HG03469 (cell line): ENCODE data around the gene MATN3.
A peak's percentile ranks its signal among the peaks of the same experiment; 100 is the strongest.
"Not testable (repeated sequence)": the region's sequence is repeated elsewhere in the genome, so short reads cannot be mapped to it uniquely, and the experiment has no call there.

ENCODE experiments used
- ATAC-seq: cut with Tn5 transposase; IDR thresholded peaks from one replicate; pipeline ENCODE4 v1.9.1; 2021; ENCODE audit warnings: mild to moderate bottlenecking, moderate library complexity, moderate number of reproducible peaks; ENCODE audit not compliant: unreplicated experiment

Gene MATN3, protein sequence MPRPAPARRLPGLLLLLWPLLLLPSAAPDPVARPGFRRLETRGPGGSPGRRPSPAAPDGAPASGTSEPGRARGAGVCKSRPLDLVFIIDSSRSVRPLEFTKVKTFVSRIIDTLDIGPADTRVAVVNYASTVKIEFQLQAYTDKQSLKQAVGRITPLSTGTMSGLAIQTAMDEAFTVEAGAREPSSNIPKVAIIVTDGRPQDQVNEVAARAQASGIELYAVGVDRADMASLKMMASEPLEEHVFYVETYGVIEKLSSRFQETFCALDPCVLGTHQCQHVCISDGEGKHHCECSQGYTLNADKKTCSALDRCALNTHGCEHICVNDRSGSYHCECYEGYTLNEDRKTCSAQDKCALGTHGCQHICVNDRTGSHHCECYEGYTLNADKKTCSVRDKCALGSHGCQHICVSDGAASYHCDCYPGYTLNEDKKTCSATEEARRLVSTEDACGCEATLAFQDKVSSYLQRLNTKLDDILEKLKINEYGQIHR

DNA sequence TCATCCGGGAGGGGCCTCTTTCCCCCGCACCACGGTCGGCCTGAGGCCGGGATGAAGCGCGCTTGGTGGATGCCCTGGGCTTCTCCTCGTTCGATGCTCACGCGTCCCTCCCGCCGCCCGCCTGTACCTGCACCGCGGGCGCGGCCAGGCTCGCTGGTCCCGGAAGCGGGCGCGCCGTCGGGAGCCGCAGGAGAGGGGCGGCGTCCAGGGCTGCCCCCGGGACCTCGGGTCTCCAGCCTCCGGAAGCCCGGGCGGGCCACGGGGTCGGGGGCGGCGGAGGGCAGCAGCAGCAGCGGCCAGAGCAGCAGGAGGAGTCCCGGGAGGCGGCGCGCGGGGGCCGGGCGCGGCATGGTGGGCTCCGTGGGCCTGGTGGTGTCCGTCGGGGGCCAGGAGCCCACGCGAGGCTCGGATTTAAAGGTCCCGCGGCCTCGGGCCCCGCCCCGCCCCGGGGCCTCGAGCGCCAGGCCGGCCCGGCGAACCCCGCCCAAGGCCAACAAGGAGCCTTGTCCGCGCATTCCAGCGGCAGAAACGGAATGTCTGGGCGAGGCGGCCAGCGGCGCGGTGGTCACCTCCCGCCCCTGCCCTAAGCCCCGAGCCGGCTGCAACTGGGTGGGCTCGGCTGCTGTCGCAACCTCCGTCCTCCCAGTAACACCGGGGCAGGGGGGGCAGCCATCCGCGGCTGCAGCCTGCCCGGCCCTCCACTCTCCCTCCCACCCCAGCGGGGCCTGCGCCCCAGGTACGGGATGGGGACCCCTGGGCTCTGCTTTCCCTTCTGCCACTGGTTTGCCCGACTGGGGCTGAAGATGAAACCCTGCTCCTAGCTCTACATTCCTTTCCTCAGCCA lies at the start of gene MATN3:
Gene MATN3, minus strand, starts transcription at position 387 of the 844 bp plus-strand sequence. Its CDS starts 37 bp downstream, at position 350.
- ATAC-seq = no peak

DNA sequence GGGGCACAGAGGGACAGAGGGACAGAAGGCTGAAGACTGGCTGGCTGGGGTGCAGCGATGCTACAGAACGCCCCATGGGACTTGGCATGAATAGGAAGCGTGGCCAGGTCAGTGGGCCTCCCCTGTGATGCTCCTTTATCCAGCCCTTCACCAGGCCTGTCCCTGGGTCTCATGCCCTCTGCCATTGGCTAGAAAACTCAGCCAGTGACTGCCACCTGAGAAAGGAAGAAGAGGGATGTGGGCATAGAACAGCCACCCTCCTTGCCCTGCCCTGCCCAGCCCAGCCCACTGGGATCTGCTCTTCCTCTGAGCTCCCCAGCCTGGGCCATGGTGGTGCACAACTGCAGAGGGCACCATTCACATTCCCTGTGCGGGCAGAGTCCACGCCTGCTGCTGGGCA lies 49.5 kb upstream of the MATN3 start:
- ATAC-seq = no peak

DNA sequence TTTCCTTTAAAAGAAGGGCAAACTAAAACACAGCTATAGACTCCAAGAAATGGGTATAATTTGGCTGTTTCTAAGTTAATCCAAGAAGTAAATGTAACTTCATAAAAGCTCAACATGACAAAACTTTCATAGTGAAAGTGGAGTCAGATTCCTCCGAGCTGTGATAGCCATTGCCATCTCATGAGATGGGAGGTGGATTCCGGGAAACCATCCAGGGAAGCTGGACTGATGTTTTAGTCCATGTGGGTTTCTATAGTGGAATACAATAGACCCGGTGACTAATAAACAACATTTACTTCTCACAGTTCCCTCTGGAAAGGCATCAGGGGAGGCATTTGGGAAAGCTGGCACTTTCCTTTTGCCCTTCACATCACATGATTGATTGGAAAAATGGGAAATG lies 49.0 kb upstream of the MATN3 start:
- no peak for ATAC-seq

DNA sequence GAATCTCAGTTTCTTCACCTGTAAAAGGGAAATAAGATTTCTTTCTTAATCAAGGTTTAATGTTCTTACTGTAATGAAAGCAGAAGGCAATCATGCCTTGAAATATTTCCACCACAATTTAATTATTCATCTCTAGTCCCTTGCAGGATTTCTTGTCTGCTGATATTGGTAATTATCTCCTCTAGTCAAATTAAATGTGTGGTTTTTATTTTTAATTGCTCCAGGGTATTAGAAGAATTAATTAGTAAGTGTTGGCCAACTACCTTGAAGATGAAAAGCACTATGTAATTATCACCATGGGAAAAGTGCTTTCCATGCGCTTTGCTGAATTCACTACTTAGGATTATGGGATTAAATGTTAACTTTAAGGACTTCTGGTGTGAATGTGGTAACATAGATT lies 47.6 kb upstream of the MATN3 start:
- ATAC-seq = no peak

DNA sequence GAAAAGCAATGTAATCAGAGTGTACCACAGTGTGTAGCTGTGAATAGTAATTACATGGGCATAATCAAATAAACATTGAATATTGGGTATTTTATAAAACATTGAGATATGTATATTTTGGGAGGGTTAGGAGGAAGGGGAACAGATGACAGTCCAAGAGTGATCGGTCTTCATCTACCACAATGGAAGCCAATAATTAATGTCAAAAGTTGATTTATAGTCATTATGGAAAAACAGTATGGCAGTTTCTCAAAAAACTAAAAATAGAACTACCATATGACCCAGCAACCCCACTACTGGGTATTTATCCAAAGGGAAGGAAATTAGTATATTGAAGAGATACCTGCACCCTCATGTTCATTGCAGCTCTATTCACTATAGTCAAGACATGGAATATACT lies 44.8 kb upstream of the MATN3 start:
- no peak for ATAC-seq

DNA sequence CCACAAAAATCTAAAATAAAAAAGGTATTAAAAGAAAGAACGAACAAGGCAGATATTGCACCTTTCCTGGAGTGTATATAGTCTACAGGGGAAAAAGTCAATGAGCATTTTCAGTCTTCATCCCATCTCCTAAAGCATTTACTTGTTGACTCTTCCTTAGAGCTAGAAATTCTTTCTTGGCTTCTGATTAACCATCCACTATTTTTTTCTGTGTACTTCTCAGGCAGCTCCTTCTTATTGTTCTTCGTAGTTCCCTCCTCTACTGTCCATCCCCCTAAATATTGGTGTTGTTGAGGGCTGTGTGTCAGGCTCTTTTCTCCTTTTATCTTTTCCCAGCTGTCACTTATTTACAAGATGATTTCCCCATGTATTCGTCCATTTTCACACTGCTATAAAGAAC lies 42.5 kb upstream of the MATN3 start:
- no peak for ATAC-seq

DNA sequence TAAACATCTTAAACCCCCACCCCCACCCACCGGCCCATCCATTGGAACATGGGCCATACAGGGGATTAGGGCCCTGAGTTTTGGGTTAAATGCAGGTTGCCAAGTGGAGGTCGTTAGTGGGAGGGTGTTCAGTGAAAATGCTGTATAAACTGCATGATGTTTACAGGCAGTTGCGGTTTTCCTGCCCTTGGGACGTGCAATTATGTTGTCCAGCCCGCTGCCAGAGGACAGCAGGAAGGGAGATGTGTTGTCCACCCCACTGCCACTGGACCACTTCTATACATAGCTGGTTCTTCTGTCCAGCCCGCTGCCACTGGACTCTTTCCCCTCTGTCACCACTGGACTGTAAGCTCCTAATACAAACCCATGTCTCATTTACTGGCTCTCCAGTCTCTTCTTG lies 41.7 kb upstream of the MATN3 start:
- ATAC-seq = no peak

DNA sequence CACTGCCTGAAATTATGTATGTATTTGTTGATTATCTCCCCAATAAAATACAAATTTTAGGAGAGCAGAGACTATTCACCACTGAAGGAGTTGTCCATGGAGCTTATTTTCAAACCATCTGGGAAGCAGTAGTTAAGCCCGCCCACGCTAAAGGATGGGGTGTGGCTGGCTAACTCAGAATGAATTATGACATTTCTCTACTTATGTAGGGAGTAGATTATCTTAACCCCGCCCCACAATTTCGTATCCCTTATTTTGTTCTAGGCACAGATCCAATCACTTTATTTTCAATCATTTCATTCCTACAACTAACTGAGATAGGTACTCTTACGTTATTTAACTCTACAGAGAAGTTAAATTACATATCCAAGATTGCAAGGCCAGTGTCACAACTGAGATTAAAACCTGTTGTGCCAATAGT lies 40.4 kb upstream of the MATN3 start:
- no peak for ATAC-seq

DNA sequence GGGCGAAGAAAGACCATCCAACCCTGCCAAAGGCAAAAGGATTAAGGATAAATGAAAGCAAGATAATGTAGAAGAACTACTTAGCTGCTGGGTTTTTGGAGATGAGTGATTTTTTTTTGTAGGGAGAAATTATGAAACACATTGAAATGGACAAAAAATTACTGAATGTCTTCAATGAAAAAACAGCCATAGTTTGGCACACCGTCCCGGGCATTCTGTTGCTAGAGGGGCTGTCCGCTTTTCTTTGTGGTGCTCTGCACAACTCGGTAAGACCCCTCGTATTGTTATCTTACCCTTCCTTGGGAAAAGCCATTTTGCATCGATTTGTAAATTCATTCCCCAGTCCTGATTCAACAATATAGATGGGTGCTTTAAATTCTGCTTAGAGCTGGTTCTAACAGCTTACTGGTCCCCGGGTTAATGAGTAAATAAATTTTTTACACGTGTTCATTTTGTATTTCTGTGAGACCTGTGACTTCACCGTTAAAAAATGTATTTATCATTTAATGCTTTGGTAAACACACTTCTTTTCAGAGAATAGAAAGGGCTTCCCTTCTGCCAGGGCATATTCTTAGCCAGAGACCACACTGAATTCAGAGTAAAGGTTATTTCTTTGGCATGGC lies 39.9 kb upstream of the MATN3 start:
- no peak for ATAC-seq

DNA sequence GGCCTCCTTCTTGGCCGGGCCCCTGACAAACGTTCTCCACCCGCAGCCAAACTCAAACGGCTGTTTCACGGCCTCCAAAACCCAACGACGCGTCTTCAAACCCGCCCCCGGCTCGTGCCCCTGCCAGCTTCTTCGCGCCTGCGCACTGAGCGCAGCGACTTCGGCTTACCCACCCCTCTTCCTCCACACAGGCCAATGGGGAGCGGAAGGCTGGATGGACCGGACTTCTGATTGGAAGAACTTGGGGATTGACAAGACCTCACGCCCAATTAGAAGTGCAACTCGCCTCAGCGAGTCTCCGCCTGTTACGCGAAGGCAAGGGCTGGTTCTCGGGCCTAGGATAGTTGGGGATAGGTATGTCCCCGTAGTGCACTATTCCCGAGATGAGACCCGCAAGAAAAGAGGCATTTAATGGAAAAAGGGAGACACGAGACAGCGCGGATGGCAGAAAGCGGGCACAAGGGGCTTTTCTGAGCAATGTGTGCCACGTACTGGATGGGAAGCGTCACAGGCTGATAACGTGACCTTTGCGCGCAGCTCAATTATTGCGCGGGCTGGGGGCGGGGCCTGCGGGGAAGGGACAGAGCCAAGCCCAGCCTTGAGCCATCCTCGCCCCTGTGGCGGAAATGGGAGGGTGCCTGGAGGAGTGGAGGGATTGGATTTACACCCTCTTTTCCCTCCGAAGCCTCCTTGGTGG lies 39.2 kb upstream of the MATN3 start, which contains the start of gene LAPTM4A:
Gene LAPTM4A, minus strand, starts transcription at position 97 of the 697 bp plus-strand sequence. CDS start 108 bp downstream, outside the sequence.
- peak; percentile 92 for ATAC-seq

DNA sequence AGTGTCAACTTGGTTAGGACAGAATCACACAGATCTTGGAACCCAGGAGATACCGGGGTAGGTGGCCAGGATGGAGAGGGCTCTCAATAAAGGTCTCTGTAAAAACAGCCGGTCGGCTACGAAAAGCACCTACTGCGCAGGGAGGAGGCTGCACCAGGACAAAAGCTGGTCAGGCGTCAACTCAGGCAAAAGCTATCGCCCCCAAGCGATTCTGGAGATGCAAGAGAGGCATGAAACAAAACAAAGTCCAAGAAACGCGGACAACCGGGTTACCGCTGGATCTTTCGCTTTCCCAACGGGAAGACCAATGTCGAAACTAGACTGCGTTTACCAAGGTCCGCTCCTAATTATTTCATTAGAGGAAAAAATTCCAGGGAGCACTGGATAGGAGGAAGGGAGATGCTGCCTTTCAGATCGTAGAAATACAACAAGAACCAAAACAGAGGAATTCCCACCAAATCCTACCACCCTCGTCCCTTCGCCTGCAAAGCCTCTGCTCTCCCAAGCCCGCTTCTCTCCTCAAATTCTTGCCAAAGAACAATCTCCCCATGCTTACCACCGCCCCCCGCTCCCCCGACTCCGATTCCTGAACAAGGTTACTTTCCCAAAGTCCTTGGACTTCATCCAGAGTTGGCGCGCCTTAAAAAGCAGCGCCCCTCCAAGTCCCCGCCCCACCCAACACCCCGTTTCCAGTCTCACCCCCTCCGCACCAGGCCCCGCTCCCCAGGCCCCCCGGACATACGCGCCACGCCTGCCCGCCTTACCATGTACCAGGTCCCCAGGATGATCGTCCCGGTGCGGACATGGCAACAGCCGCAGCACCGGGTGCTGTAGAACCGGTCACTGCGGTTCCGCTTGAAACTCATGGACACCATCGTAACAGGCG lies 38.4 kb upstream of the MATN3 start:
- ATAC-seq = peak; percentile 2

DNA sequence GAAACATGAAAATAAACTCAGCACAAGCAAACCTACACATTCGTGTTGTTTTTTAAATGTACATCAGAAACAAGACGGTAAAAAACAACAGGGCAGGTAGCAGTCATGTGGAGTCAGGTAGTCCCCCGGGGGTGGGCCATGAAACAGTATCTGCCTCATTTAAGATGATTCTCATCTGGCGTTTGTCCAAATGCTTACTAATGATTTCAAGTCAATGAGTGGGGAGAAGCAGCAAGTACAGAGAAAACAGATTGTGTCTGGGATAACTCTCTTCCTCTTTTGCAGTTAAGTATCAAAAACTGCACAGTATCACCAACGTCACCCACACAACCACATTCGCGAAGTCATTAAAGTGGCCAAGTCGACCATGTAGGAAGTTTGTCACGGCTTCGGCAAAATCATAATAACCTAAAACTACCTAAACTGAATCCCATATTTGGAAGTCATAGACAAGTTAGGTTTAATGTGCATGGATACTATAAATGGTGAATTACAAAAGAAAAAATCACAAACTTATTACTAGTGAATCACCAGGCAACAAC lies 37.7 kb upstream of the MATN3 start:
- peak; percentile 27 for ATAC-seq

DNA sequence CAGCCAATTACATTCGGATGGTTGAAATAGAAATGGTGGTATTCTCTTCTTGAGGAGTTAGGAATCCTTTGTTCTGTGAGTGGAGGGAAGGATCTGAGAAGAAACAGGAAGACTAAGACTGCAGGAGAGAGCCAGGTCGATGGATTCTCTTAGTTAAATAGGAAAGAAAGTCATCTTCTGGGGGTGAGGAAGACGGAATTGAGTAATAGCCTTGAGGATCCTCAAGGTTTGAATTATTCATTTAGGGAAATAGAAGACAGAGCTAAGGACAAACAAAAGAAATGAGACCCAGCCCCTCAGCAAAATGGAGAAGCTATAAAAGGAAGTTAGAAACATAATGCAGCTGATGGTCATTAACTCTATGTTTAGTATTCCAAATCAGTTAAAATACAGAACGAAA lies 37.2 kb upstream of the MATN3 start:
- ATAC-seq = no peak

DNA sequence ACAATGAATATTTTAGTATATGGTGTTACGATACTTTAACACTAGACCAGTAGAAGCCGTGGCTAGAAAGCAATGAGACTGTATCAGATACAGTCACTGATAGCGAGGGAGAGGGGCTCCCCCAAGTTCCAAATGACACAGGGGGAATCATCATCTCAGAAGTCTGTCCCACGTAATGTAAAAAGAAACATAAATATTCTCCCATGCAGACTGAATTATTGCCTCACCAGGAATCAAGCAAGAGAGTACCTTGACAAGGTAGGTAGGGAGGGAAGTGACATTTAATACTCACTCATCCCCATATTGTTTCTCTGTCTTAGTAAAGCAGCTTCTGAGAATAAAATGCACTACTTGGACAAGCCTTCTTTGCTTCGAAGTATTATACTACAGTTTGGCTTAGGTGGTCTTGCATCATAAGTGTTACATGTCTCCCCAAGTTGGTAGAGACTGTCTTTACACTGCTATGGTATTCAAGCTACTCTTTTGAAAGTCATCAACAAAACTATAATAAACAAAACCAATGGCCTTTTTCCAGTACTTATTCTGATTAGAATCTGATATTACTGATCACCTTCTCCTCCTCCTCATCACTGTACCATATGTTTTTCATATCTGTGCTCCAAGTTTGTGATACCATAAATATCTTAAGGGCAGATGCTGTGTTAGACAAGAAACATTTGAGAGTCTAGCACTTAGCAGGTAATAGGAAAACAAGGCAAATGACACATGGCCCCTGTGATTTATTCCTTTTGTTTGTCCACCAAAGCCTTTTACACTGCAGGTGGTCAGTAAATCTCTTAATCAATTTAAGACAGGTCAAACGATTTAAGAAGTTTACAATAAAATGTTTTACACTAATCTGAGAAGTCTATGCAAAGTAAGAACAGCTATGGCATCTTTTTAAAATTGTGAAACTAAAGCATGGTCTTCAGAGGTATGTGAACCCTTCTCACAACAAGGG lies 36.3 kb upstream of the MATN3 start:
- no peak for ATAC-seq

DNA sequence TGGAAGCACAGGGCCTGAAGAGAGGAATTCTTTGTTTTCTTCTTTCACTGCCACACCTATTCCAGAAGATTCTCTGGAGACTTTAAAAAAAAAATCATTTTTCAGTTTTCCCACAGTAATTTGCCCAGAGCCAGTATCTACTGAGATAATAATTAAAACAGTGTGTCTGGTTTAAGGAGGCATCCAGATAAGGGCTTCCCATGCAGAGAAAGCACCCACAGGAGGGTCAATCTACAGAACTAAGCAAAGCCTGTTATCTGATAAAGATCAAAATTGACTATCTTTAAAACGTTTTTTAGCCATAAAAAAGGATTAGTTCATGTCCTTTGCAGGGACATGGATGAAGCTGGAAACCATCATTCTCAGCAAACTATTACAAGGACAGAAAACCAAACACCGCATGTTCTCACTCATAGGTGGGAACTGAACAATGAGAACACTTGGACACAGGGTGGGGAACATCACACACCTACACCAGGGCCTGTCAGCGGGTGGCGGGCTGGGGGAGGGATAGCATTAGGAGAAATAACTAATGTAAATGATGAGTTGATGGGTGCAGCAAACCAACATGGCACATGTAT lies 33.3 kb upstream of the MATN3 start:
- ATAC-seq = not testable (repeated sequence)

DNA sequence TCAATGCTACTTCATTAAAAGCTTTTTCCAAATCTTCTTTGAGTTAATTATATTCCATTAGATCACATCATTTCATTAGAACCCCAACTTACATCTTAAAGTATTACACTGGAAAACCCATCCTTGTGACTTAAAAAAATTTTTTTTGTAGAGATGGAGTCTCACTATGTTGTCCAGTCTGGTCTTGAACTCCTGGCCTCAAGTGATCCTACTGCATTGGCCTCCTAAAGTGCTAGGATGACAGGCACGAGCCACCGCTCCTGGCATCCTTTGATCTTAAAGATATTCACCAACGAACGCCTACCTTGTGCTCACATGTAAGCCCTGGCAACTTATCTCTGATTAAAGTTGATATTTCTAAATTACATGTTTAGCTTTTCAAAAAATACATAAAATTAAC lies 32.3 kb upstream of the MATN3 start:
- no peak for ATAC-seq

DNA sequence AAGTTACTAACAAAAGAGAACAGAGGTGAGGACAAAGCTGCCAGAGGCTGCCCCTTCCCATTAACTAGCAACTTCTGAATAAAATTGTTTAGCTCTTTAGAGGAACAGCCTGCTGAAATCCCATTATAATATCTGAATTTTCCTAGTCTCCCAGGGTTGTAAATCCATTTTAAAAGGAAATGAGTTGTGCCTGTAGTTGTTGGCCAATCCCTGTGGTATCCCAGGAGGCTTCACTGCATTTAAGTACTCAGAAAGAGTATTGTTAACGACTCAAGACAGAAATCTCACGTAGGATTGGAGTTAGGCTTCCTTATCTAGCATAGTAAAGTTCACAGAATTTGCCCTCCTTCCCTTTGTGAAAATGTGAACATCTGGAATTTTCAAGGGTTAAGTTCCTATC lies 30.1 kb upstream of the MATN3 start:
- ATAC-seq = no peak
